ENCODE results near the gene CACNA1C. TPM values are rescaled to one million over a fixed set of nuclear protein-coding genes. Genes with fewer than 3 reads are reported as not detected.

The CACNA1C gene
- total and polyA plus RNA-seq, 2 of the 4 experiments (the other 2 are of a cell fraction) = 1.6 to 2.6 TPM

DNA sequence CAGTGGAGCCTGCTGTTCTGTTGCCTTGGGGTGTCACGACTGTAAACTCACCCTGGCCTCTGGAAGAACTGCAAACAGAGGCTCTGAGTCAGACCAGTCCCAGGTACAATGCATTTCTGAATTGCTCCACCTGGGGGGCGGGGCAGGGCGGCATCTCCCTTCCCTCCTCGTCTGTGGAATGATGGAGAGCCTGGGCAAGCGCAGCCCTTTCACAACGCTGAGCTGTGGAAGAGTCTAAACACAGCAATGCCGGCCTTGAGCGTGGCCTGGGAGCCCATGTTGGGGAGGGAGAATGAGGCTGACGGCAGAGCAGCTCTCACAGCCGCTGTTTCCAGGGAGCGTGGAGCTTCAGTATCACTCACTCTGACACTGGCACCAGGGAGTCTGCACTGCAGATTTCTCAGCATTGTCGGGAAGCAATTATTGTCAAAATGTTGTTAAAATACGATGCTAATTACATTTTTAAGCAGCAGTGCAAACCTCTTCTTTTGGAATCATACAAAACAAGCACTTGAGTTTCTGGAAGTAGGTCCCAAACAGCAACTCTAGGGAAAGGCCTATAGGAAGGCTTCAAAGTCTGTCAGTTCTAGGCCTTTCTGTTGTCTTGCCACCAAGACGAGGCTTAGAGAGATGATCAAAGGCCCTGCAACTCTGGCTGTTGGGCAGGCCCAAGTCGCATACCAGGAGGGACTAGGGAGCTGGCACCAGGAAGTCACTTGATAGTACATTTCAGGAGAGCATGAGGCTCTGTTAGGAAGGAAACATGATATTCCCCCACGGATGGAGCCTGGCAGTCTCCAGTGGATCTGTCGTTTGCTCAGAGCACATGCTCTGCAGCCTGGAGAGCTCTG, 498.0 kb downstream of the CACNA1C start (continued):
- no peak for TF ChIP-seq CTCF (conservative IDR thresholded peaks at IDR 0.05; ENCODE audit: low read depth, low read length)

DNA sequence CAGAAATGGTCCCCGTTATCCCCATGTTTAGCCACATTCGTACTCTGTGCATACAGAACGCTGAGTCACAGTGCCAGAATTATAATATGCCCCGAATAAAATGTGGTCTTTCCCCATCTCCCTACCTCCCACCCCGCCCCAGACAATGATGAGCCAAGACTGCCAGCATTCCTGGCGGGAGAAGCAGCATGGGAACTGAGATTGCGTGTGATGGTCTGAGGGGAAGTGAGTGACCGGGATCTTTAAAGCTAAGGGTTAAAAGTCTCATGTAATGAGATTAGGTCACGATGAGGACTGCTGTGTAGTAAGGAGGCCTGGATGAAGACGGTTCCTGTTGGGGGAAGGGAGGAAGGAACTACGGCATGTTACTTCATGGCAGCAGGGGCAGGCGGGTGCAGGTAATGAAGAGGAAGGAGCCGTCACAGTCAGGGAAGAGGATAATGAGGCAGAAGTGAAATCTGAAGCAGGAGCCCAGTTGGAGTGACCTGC, 498.7 kb downstream of the CACNA1C start:
- intact Hi-C loops (cut with micrococcal nuclease) (no loop called here), dilution Hi-C loops (cut with HindIII; ENCODE audit: low sequenced_read_pairs, unreplicated experiment) (no loop called here), in situ Hi-C loops (cut with MboI; ENCODE audit: low sequenced_read_pairs) (no loop called here)
- no peak overlapping the region for H4K5ac ChIP-seq (ENCODE audit: low read depth, low read length)
- ChIA-PET POLR2A (ENCODE audit: unreplicated experiment) (no interaction called here), CTCF (no interaction called here)
- H4K91ac ChIP-seq (ENCODE audit: insufficient read depth, low read depth, low read length) = no peak overlapping the region
- no peak overlapping the region for H3K4ac ChIP-seq (ENCODE audit: low read depth, low read length)
- H3K9me3 ChIP-seq (ENCODE audit: control insufficient read depth, insufficient read depth, low read length) = no peaks in the 10 kb centered on the region
- no peaks in the 10 kb centered on the region; the same call in 1 of the 2 replicates for H3K4me1 ChIP-seq (ENCODE audit: control insufficient read depth, insufficient read depth, low read length)
- no peak overlapping the region for H3K18ac ChIP-seq (ENCODE audit: low read depth, low read length)
- H3K27ac ChIP-seq (ENCODE audit: insufficient read depth, low read length) = no peak overlapping the region
- DNase-seq (no peak), ATAC-seq (ENCODE audit: low read depth) (no peak)
- no peak overlapping the region for H3K4me2 ChIP-seq (ENCODE audit: low read depth, low read length)
- H3K36me3 ChIP-seq (ENCODE audit: control insufficient read depth, insufficient read depth, low read length) = peaks cover 16% of the 10 kb centered on the region
- H2BK5ac ChIP-seq (ENCODE audit: low read depth, low read length, poor library complexity, severe bottlenecking) = no peak overlapping the region
- H3K79me1 ChIP-seq (ENCODE audit: low read depth in 1 of 2, low read length in 2 of 2) = no peaks in the 10 kb centered on the region
- H3K4me3 ChIP-seq (ENCODE audit: insufficient read depth, low read depth, low read length) = no peak overlapping the region
- no TSS peak for BruUV-seq (replicated peaks)
- H2BK20ac ChIP-seq (ENCODE audit: low read depth, low read length) = no peak overlapping the region
- H3K9ac ChIP-seq (ENCODE audit: low read depth, low read length) = no peak overlapping the region
- no peak overlapping the region for H2AK5ac ChIP-seq (ENCODE audit: low read depth, low read length)
- H3K56ac ChIP-seq (ENCODE audit: extremely low read depth, insufficient read depth, low read length) = no peak overlapping the region
- H2AK9ac ChIP-seq (replicated peaks; ENCODE audit: low read depth, low read length, poor library complexity) = no peak overlapping the region
- H3K14ac ChIP-seq (replicated peaks; ENCODE audit: low read depth, low read length) = no peak overlapping the region
- H2BK15ac ChIP-seq (ENCODE audit: low read depth, low read length) = no peak overlapping the region
- no peaks in the 10 kb centered on the region for H3K9me1 ChIP-seq (ENCODE audit: insufficient read depth, low read length)
- 84% methylated on average over 9 of the region's 13 CpGs; no CpG with 5 or more reads in 1 of the 2 experiments for WGBS, 2 experiments (ENCODE audit: extremely low coverage in 2 of 2, insufficient read length in 1 of 2)
- H3K27me3 ChIP-seq (ENCODE audit: control insufficient read depth, insufficient read depth, low read length) = no peaks in the 10 kb centered on the region
- no peak overlapping the region for H3K23ac ChIP-seq (ENCODE audit: low read depth, low read length)
- TF ChIP-seq MXI1 (IDR thresholded peaks at IDR 0.05; ENCODE audit: borderline replicate concordance, low read depth, low read length) (no peak), NFE2L2 (IDR thresholded peaks at IDR 0.05; ENCODE audit: low read depth, low read length) (peak; percentile 79)
- H2BK120ac ChIP-seq (ENCODE audit: low read depth, low read length) = no peak overlapping the region
- no peak overlapping the region for H4K8ac ChIP-seq (ENCODE audit: low read depth in 2 of 2, low read length in 2 of 2)
- no peaks in the 10 kb centered on the region for H4K20me1 ChIP-seq (ENCODE audit: insufficient read depth, low read length)
- no peak overlapping the region for H2AFZ ChIP-seq (replicated peaks; ENCODE audit: low read length, poor library complexity)

Measured in IMR-90 (cell line).